ENCODE results near the gene STK32C. TPM values are rescaled to one million over a fixed set of nuclear protein-coding genes. Genes with fewer than 3 reads are reported as not detected.
A peak's percentile ranks its signal among the peaks of the same experiment; 100 is the strongest.

STK32C gene
- total RNA-seq, 1 donor from 2014 or later, result 69.2 TPM

- peak; percentile 11 for DNase-seq
- H3K27me3 Mint-ChIP-seq (ENCODE audit: unreplicated experiment), result no peaks in the 10 kb centered on the region
- H3K27ac Mint-ChIP-seq (ENCODE audit: unreplicated experiment), result no peak overlapping the region
- H3K4me3 Mint-ChIP-seq (ENCODE audit: unreplicated experiment), result no peak overlapping the region
- TF ChIP-seq CTCF (IDR thresholded peaks at IDR 0.05; ENCODE audit: partially characterized antibody, unreplicated experiment), result no peak
- H3K9me3 Mint-ChIP-seq (ENCODE audit: unreplicated experiment), result peaks cover 5% of the 10 kb centered on the region
- peaks cover 6% of the 10 kb centered on the region for H3K4me1 Mint-ChIP-seq (ENCODE audit: low read depth, unreplicated experiment)
- no peaks in the 10 kb centered on the region for H3K36me3 Mint-ChIP-seq (ENCODE audit: unreplicated experiment)
These were observed 142.9 kb downstream of the STK32C start for GRCh38 chr10:132164761-132165278.

- H3K36me3 Mint-ChIP-seq (ENCODE audit: unreplicated experiment), result no peaks in the 10 kb centered on the region
- DNase-seq, result no peak
- no peak overlapping the region for H3K27ac Mint-ChIP-seq (ENCODE audit: unreplicated experiment)
- TF ChIP-seq CTCF (IDR thresholded peaks at IDR 0.05; ENCODE audit: partially characterized antibody, unreplicated experiment), result peak; percentile 24
- H3K9me3 Mint-ChIP-seq (ENCODE audit: unreplicated experiment), result peaks cover 5% of the 10 kb centered on the region
- H3K4me1 Mint-ChIP-seq (ENCODE audit: low read depth, unreplicated experiment), result peaks cover 6% of the 10 kb centered on the region
- no peak overlapping the region for H3K4me3 Mint-ChIP-seq (ENCODE audit: unreplicated experiment)
- H3K27me3 Mint-ChIP-seq (ENCODE audit: unreplicated experiment), result no peaks in the 10 kb centered on the region
These were observed 143.8 kb downstream of the STK32C start for GRCh38 chr10:132163826-132164515.

GRCh38 chr10:132163278-132163765, 144.4 kb downstream of the STK32C start:
- peak; percentile 80 for DNase-seq
- H3K4me1 Mint-ChIP-seq (ENCODE audit: low read depth, unreplicated experiment), result peaks cover 6% of the 10 kb centered on the region
- H3K9me3 Mint-ChIP-seq (ENCODE audit: unreplicated experiment), result peaks cover 5% of the 10 kb centered on the region
- no peak overlapping the region for H3K4me3 Mint-ChIP-seq (ENCODE audit: unreplicated experiment)
- TF ChIP-seq CTCF (IDR thresholded peaks at IDR 0.05; ENCODE audit: partially characterized antibody, unreplicated experiment), result peak; percentile 91
- H3K27ac Mint-ChIP-seq (ENCODE audit: unreplicated experiment), result no peak overlapping the region
- H3K36me3 Mint-ChIP-seq (ENCODE audit: unreplicated experiment), result no peaks in the 10 kb centered on the region
- no peaks in the 10 kb centered on the region for H3K27me3 Mint-ChIP-seq (ENCODE audit: unreplicated experiment)

GRCh38 chr10:132162590-132163277, 145.0 kb downstream of the STK32C start:
- DNase-seq, result no peak
- Mint-ChIP-seq H3K9me3 (ENCODE audit: unreplicated experiment) (peaks cover 6% of the 10 kb centered on the region), H3K4me1 (ENCODE audit: low read depth, unreplicated experiment) (peaks cover 6% of the 10 kb centered on the region), H3K27ac (ENCODE audit: unreplicated experiment) (no peak overlapping the region), H3K4me3 (ENCODE audit: unreplicated experiment) (no peak overlapping the region), H3K36me3 (ENCODE audit: unreplicated experiment) (no peaks in the 10 kb centered on the region), H3K27me3 (ENCODE audit: unreplicated experiment) (peaks cover 2% of the 10 kb centered on the region)
- TF ChIP-seq CTCF (IDR thresholded peaks at IDR 0.05; ENCODE audit: partially characterized antibody, unreplicated experiment), result no peak

Data from glutamatergic neuron (in vitro differentiated cells).